CD4-positive, alpha-beta T cell (primary cell): ENCODE data around the gene IGFL1. TPM values are rescaled to one million over a fixed set of nuclear protein-coding genes. Genes with fewer than 3 reads are reported as not detected.

ENCODE experiments used
- ATAC-seq: fragments of 200-7000 bp; cut with Tn5 transposase; one replicate; pipeline ENCODE4 v1.10.0; 2022; ENCODE audit warnings: mild to moderate bottlenecking; ENCODE audit not compliant: poor library complexity
- CTCF ChIA-PET: fragments of 350-600 bp; sonication (Branson Sonifier 250); formaldehyde crosslinking; loops from one replicate; lab custom pipeline; 2021; ENCODE audit warnings: antibody characterized with exemption, inconsistent platforms; lab: Charles Lee
- POLR2A ChIA-PET: fragments of 350-600 bp; sonication (Branson Sonifier 250); formaldehyde crosslinking; loops from one replicate; lab custom pipeline; 2021; ENCODE audit warnings: antibody characterized with exemption, inconsistent platforms; lab: Charles Lee
- DNase-seq, 14 experiments: peaks; one replicate each; pipeline ENCODE4 v3.0.0-alpha.2; 2013 to 2020; ENCODE audit warnings: mixed read lengths in 2 of 14
- H3K27ac ChIP-seq, 2 donors: one replicate each; pipeline versions ENCODE4 v1.5.1 to v1.7.0; 2013; ENCODE audit warnings: low read length in 2 of 2, low read depth in 1 of 2, mild to moderate bottlenecking in 1 of 2
- H3K27me3 ChIP-seq, 2 experiments: 1 replicate in 1 of 2; 2 replicates in 1 of 2; pipeline versions ENCODE4 v1.6.1 to v1.7.0; 2013; ENCODE audit warnings: low read length in 2 of 2, control low read depth in 1 of 2, mild to moderate bottlenecking in 1 of 2, moderate library complexity in 1 of 2; ENCODE audit not compliant: insufficient read depth in 2 of 2, control insufficient read depth in 1 of 2
- H3K36me3 ChIP-seq: one replicate; pipeline ENCODE4 v1.6.1; 2013; ENCODE audit warnings: low read length, control low read depth; ENCODE audit not compliant: insufficient read depth
- H3K4me1 ChIP-seq: one replicate; pipeline ENCODE4 v1.6.1; 2013; ENCODE audit warnings: low read length, control low read depth; ENCODE audit not compliant: insufficient read depth
- H3K4me3 ChIP-seq: one replicate; pipeline ENCODE4 v1.5.1; 2013; ENCODE audit warnings: mild to moderate bottlenecking, low read length, moderate library complexity
- H3K9me3 ChIP-seq, 2 experiments: 1 replicate in 1 of 2; 2 replicates in 1 of 2; pipeline versions ENCODE4 v1.6.1 to v1.7.0; 2013; ENCODE audit warnings: low read length in 2 of 2, mild to moderate bottlenecking in 2 of 2, control low read depth in 1 of 2, moderate library complexity in 1 of 2; ENCODE audit not compliant: control insufficient read depth in 1 of 2, insufficient read depth in 1 of 2
- H3K27ac Mint-ChIP-seq: one replicate; pipeline ENCODE4 v1.8.0; 2020; ENCODE audit warnings: mixed read lengths
- H3K27me3 Mint-ChIP-seq: one replicate; pipeline ENCODE4 v1.8.0; 2021; ENCODE audit warnings: mixed read lengths
- H3K36me3 Mint-ChIP-seq: one replicate; pipeline ENCODE4 v1.8.0; 2021; ENCODE audit warnings: low read depth, mixed read lengths
- H3K4me1 Mint-ChIP-seq: one replicate; pipeline ENCODE4 v1.8.0; 2021; ENCODE audit warnings: low read depth, mixed read lengths
- H3K4me3 Mint-ChIP-seq: one replicate; pipeline ENCODE4 v1.8.0; 2020; ENCODE audit warnings: mild to moderate bottlenecking, mixed read lengths
- H3K9me3 Mint-ChIP-seq: one replicate; pipeline ENCODE4 v1.8.0; 2020; ENCODE audit warnings: mixed read lengths
- CTCF ChIP-seq: fragments of 200-600 bp; IDR thresholded peaks from one replicate; pipeline ENCODE4 v1.8.0; 2022; ENCODE audit warnings: antibody characterized with exemption, mild to moderate bottlenecking
- intact Hi-C, 2 experiments: fragments of 100-400 bp; cut with DNase I in 1 of 2; cut with micrococcal nuclease in 1 of 2; formaldehyde crosslinking; loops; one replicate each; pipeline versions ENCODE4 v1.15.1 to v1.9.0; 2023 to 2025; cut with DNase I, micrococcal nuclease
- polyA plus RNA-seq, 2 donors: library from polyadenylated mRNA; unstranded; fragments of 120-200 nt; gene quantifications; one replicate each; pipeline ENCODE4 v1.2.1, GENCODE V29; 2013
- total RNA-seq, 174 experiments: library from RNA in 2 of 174; stranded (reverse) in 2 of 174; gene quantifications; one replicate each; pipeline ENCODE4 v1.2.3 and lab custom pipeline; 2021 to 2026

Gene IGFL1
- not detected for total RNA-seq
- polyA plus RNA-seq (2013, experiment 1 of 2): not detected
- not detected for polyA plus RNA-seq (2013, experiment 2 of 2)
- 0 reads per million in 172 experiments for total RNA-seq (lab: John Stamatoyannopoulos, UW)

- no peaks in the 10 kb centered on the region for H3K36me3 Mint-ChIP-seq
- ATAC-seq (no peak), DNase-seq (no peak)
- no peak within 1 kb of the TSS for H3K4me3 Mint-ChIP-seq
- no peak for TF ChIP-seq CTCF
- Histone ChIP-seq H3K4me1 (peaks cover 5% of the 10 kb centered on the region), H3K36me3 (no peaks in the 10 kb centered on the region), H3K9me3 (peaks cover 0 to 4% of the 10 kb centered on the region in 2 experiments), H3K4me3 (no peak within 1 kb of the TSS), H3K27me3 (peaks cover 8 to 30% of the 10 kb centered on the region in 2 experiments), H3K27ac (no peak within 1 kb of the TSS)
- H3K4me1 Mint-ChIP-seq: no peaks in the 10 kb centered on the region
- CTCF ChIA-PET: no interaction called here
- POLR2A ChIA-PET: no interaction called here
- H3K27me3 Mint-ChIP-seq: peaks cover 46% of the 10 kb centered on the region
- H3K27ac Mint-ChIP-seq: no peak within 1 kb of the TSS
- H3K9me3 Mint-ChIP-seq: no peaks in the 10 kb centered on the region
- intact Hi-C loops: no loop called here
Observed at GRCh38 chr19:46229442-46229841, at the start of gene IGFL1. Gene IGFL1, plus strand, starts transcription at chr19:46229742. Its CDS starts 33 bp downstream, at chr19:46229775.

- Histone ChIP-seq H3K9me3 (no peaks in the 10 kb centered on the region), H3K4me3 (no peak overlapping the region), H3K27ac (no peak overlapping the region), H3K36me3 (no peaks in the 10 kb centered on the region), H3K27me3 (peaks cover 3 to 19% of the 10 kb centered on the region in 2 experiments), H3K4me1 (no peaks in the 10 kb centered on the region)
- Mint-ChIP-seq H3K9me3 (no peaks in the 10 kb centered on the region), H3K27ac (no peak overlapping the region), H3K36me3 (no peaks in the 10 kb centered on the region), H3K27me3 (peaks cover 40% of the 10 kb centered on the region), H3K4me3 (no peak overlapping the region), H3K4me1 (no peaks in the 10 kb centered on the region)
- ChIA-PET POLR2A (no interaction called here), CTCF (no interaction called here)
- DNase-seq: peak in 1 of 14 experiments; percentile 27
- no peak for ATAC-seq
- intact Hi-C loops: no loop called here
- TF ChIP-seq CTCF: no peak
Observed at GRCh38 chr19:46180701-46181387, 48.7 kb upstream of the IGFL1 start.

GRCh38 chr19:46181388-46181779, 48.2 kb upstream of the IGFL1 start:
- Histone ChIP-seq H3K4me1 (no peaks in the 10 kb centered on the region), H3K36me3 (no peaks in the 10 kb centered on the region), H3K27ac (no peak overlapping the region), H3K9me3 (no peaks in the 10 kb centered on the region), H3K27me3 (peaks cover 3 to 15% of the 10 kb centered on the region in 2 experiments), H3K4me3 (no peak overlapping the region)
- CTCF ChIA-PET: no interaction called here
- Mint-ChIP-seq H3K4me3 (no peak overlapping the region), H3K27ac (no peak overlapping the region), H3K9me3 (no peaks in the 10 kb centered on the region), H3K27me3 (peaks cover 38% of the 10 kb centered on the region), H3K4me1 (no peaks in the 10 kb centered on the region), H3K36me3 (no peaks in the 10 kb centered on the region)
- DNase-seq (peak in 2 of 14 experiments; percentile 41 to 54), ATAC-seq (no peak)
- no peak for TF ChIP-seq CTCF
- intact Hi-C loops: no loop called here
- POLR2A ChIA-PET: no interaction called here
